K562 (cell line): ENCODE measurements around the gene CENPT. TPM values are rescaled to one million over a fixed set of nuclear protein-coding genes. Genes with fewer than 3 reads are reported as not detected.

Experiments
- CBX1 ChIP-seq: sonication (generic); IDR thresholded peaks from 2 replicates; pipeline ENCODE4 v1.6.1; 2016; ENCODE audit warnings: antibody characterized with exemption, low read depth, mild to moderate bottlenecking
- CHD7 ChIP-seq: fragments of 200-600 bp; sonication (generic); IDR thresholded peaks from one replicate; pipeline ENCODE4 v1.6.1; 2012; ENCODE audit warnings: mild to moderate bottlenecking, low read depth, low read length, inconsistent platforms
- FOXK2 ChIP-seq, 2 experiments: fragments of 450-650 bp; IDR thresholded peaks in 1 of 2; conservative IDR thresholded peaks in 1 of 2; 2 replicates each; pipeline ENCODE4 v1.6.1; 2016; ENCODE audit warnings: low read depth in 2 of 2, mild to moderate bottlenecking in 1 of 2
- HDGF ChIP-seq: fragments of 450-650 bp; IDR thresholded peaks from 2 replicates; pipeline ENCODE4 v1.6.1; 2016
- KLF1 ChIP-seq: fragments of 450-650 bp; IDR thresholded peaks from 2 replicates; pipeline ENCODE4 v1.6.1; 2016; ENCODE audit warnings: missing genetic modification characterization, missing compliant biosample characterization
- MAFK ChIP-seq: IDR thresholded peaks from 2 replicates; pipeline ENCODE4 v1.6.1; 2011; ENCODE audit warnings: low read length, improper control_type of control experiment
- PHF8 ChIP-seq: fragments of 200-600 bp; sonication (generic); IDR thresholded peaks from 2 replicates; pipeline ENCODE4 v1.6.1; 2012; ENCODE audit warnings: mixed run types, mild to moderate bottlenecking, inconsistent platforms, low read length, moderate library complexity, borderline replicate concordance
- PRPF4 ChIP-seq: fragments of 200-400 bp; formaldehyde crosslinking; IDR thresholded peaks from one replicate; pipeline ENCODE4 v1.6.1; 2017; ENCODE audit warnings: low read length, low read depth, mild to moderate bottlenecking; ENCODE audit not compliant: insufficient read depth, poor library complexity, severe bottlenecking
- RBM25 ChIP-seq: fragments of 200-400 bp; formaldehyde crosslinking; IDR thresholded peaks from 2 replicates; pipeline ENCODE4 v1.6.1; 2018; ENCODE audit warnings: low read length, low read depth, moderate library complexity; ENCODE audit not compliant: severe bottlenecking
- RBM34 ChIP-seq: fragments of 200-400 bp; formaldehyde crosslinking; IDR thresholded peaks from 2 replicates; pipeline ENCODE4 v1.6.1; 2018; ENCODE audit warnings: low read length, borderline replicate concordance; ENCODE audit not compliant: insufficient read depth
- ZFP30 ChIP-seq: fragments of 250-450 bp; sonication (Bioruptor Pico); IDR thresholded peaks from 2 replicates; pipeline ENCODE4 v1.8.0; 2022; ENCODE audit warnings: moderate library complexity, mild to moderate bottlenecking, inconsistent platforms, borderline replicate concordance
- ZNF449 ChIP-seq: fragments of 250-450 bp; sonication (Bioruptor Pico); IDR thresholded peaks from 2 replicates; pipeline ENCODE4 v1.8.0; 2022; ENCODE audit warnings: moderate library complexity, mild to moderate bottlenecking, inconsistent platforms
- ZNF75A ChIP-seq: fragments of 450-650 bp; formaldehyde crosslinking; IDR thresholded peaks from 2 replicates; pipeline ENCODE4 v1.4.0; 2020; ENCODE audit warnings: mild to moderate bottlenecking
- ZSCAN29 ChIP-seq: fragments of 450-650 bp; IDR thresholded peaks from 2 replicates; pipeline ENCODE4 v1.6.1; 2017
- polyA plus RNA-seq, 8 experiments: library from polyadenylated mRNA; depleted of rRNA in 4 of 8; stranded (reverse) in 5 of 8; unstranded in 3 of 8; fragments of >200 nt; fragmentation: Nextera tagmentation in 2 of 8; fragmentation: Illumina TruSeq in 1 of 8; extraction: Ambion mirVana in 2 of 8; extraction: Trizol in 1 of 8; gene quantifications; 2 replicates each; pipeline versions ENCODE4 v1.2.1 to v1.2.3, GENCODE V29; 2011 to 2014; ENCODE audit warnings: inconsistent platforms in 1 of 8, missing spikeins in 1 of 8
- total RNA-seq, 7 experiments: library from RNA; depleted of rRNA in 6 of 7; stranded (reverse); fragments of >200 nt in 6 of 7; fragmentation: Illumina TruSeq in 2 of 7; extraction: Trizol in 2 of 7; gene quantifications; 2 replicates each; pipeline versions ENCODE4 v1.2.1 to v1.2.3, GENCODE V29; 2011 to 2021; ENCODE audit warnings: low replicate concordance in 1 of 7

The CENPT gene
- total and polyA plus RNA-seq, 9 of the 15 experiments (the other 6 are each of a cell fraction or from before 2014, with no cell fraction given), result 3.6 to 94.2 (median 44.1) TPM

- no peak for TF ChIP-seq CHD7
- no peak for TF ChIP-seq RBM34
- TF ChIP-seq PHF8, result peak; percentile 65; the same call in 1 of the 2 replicates
- no peak for TF ChIP-seq ZNF449 (CRISPR knock-in tag)
- TF ChIP-seq ZFP30, result no peak
- peak; percentile 84 for TF ChIP-seq KLF1 (tag)
- no peak for TF ChIP-seq HDGF
- no peak for TF ChIP-seq ZNF75A (CRISPR knock-in tag)
- TF ChIP-seq RBM25, result no peak
- TF ChIP-seq MAFK, result no peak
- TF ChIP-seq PRPF4, result no peak
- no peak for TF ChIP-seq ZSCAN29
- TF ChIP-seq CBX1, result peak; percentile 37; the same call in 1 of the 2 replicates
- TF ChIP-seq FOXK2 (conservative IDR thresholded peaks at IDR 0.05 in 1 of 2, IDR thresholded peaks at IDR 0.05 in 1 of 2; ENCODE audit: low read depth in 2 of 2), result no peak
Measured at GRCh38 chr16:67841816-67842508, 5.5 kb downstream of the CENPT start, which contains the start of gene THAP11 (continued).
